H1 (cell line): ENCODE measurements around the gene LRRC25. TPM values are rescaled to one million over a fixed set of nuclear protein-coding genes. Genes with fewer than 3 reads are reported as not detected.

Source experiments
- GABPA ChIP-seq: IDR thresholded peaks from 2 replicates; pipeline ENCODE4 v1.6.1; 2011; ENCODE audit warnings: mild to moderate bottlenecking, low read length, moderate library complexity, borderline replicate concordance; ENCODE audit not compliant: insufficient read depth
- GTF2F1 ChIP-seq: IDR thresholded peaks from 2 replicates; pipeline ENCODE4 v1.6.1; 2012; ENCODE audit warnings: low read depth, low read length, improper control_type of control experiment, borderline replicate concordance
- HDAC2 ChIP-seq, 2 experiments: fragments of 300-600 bp in 1 of 2; sonication (generic) in 1 of 2; IDR thresholded peaks; 2 replicates each; pipeline ENCODE4 v1.6.1; 2011 to 2012; ENCODE audit warnings: low read depth in 2 of 2, low read length in 2 of 2, mild to moderate bottlenecking in 2 of 2, moderate library complexity in 2 of 2, borderline replicate concordance in 1 of 2, inconsistent platforms in 1 of 2
- SAP30 ChIP-seq: fragments of 300-600 bp; sonication (generic); IDR thresholded peaks from 2 replicates; pipeline ENCODE4 v1.7.1; 2012; ENCODE audit warnings: low read length, moderate library complexity, mild to moderate bottlenecking, inconsistent platforms; ENCODE audit not compliant: insufficient read depth, insufficient replicate concordance
- polyA plus RNA-seq, 7 experiments: library from polyadenylated mRNA; depleted of rRNA in 3 of 7; stranded (reverse) in 5 of 7; unstranded in 2 of 7; fragments of >200 nt in 5 of 7; fragments of 200-250 nt in 2 of 7; gene quantifications; 1 replicate in 5 of 7; 2 replicates in 1 of 7; 4 replicates in 1 of 7; pipeline versions ENCODE4 v1.2.1 to v1.2.3, GENCODE V29; 2011 to 2013; ENCODE audit warnings: missing spikeins in 2 of 7, mixed read lengths in 2 of 7
- total RNA-seq: library from RNA; stranded (reverse); fragmentation: NEBNext Ultra II Directional; extraction: Animal tissue kit (Norgen Biotek cat#: 25700); gene quantifications from 2 replicates; pipeline ENCODE4 v1.2.1, GENCODE V29; 2021
- TF ChIP-seq, protein P1 (sequence below): IDR thresholded peaks from 2 replicates; pipeline ENCODE4 v1.6.1; 2011; ENCODE audit warnings: low read length, improper control_type of control experiment

LRRC25 gene
- total and polyA plus RNA-seq, 2 of the 8 experiments (the other 6 are each of a cell fraction or from before 2014, with no cell fraction given) = 0.20 to 0.41 TPM

DNA sequence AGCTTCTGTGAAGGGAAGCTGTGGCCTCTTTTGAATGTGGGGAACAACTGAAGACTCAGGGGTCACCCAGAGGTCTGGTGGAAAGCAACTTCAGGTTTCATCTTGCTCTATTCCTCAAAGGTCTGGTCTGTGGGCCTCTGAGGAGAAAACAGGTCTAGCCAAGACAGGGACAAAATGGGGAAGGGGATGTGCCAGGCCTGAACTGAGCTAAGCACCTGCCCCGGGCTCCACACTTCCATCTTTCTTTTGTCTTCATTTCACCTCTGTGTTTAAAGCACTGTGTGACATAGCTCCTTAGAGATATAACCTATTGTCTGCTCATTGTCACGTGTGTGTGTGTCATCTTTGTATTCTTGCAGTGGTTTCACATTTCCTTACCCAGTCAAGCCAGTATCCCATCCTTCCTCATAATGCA is 31.4 kb downstream of the LRRC25 start (continued):
- TF ChIP-seq GABPA (no peak), HDAC2 (IDR thresholded peaks at IDR 0.05; ENCODE audit: borderline replicate concordance in 1 of 2, low read depth in 2 of 2, low read length in 2 of 2) (no peak), SAP30 (no peak), GTF2F1 (no peak)
- TF ChIP-seq, protein P1, sequence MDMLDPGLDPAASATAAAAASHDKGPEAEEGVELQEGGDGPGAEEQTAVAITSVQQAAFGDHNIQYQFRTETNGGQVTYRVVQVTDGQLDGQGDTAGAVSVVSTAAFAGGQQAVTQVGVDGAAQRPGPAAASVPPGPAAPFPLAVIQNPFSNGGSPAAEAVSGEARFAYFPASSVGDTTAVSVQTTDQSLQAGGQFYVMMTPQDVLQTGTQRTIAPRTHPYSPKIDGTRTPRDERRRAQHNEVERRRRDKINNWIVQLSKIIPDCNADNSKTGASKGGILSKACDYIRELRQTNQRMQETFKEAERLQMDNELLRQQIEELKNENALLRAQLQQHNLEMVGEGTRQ = no peak
